HG03442 (cell line): ENCODE data around the gene ATG16L1.
A peak's percentile ranks its signal among the peaks of the same experiment; 100 is the strongest.
"Not testable (repeated sequence)": the region's sequence is repeated elsewhere in the genome, so short reads cannot be mapped to it uniquely, and the experiment has no call there.

Experiments used
- ATAC-seq: cut with Tn5 transposase; IDR thresholded peaks from one replicate; pipeline ENCODE4 v1.9.1; 2021; ENCODE audit warnings: mild to moderate bottlenecking, moderate library complexity; ENCODE audit not compliant: unreplicated experiment

Gene ATG16L1

DNA sequence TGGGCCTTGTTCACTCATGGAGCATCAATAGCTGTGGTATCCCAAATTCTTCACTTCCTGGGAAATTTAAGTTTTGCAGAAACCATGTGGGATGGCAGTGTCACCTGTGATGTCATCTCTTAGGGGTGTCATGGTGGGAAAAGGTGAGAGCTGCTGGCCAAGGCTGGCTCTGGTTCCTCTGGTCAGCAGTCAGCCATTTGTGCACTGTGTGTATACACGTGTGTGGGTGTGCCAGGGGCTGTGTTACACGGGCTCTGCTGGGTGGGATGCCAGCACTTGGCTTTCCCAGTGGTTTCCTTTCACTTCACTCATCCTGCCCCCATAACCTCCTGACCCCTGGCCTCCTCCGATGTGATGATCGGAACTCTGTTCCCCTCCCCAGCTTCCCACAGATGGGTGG is 77.4 kb downstream of the ATG16L1 start:
- ATAC-seq: no peak

DNA sequence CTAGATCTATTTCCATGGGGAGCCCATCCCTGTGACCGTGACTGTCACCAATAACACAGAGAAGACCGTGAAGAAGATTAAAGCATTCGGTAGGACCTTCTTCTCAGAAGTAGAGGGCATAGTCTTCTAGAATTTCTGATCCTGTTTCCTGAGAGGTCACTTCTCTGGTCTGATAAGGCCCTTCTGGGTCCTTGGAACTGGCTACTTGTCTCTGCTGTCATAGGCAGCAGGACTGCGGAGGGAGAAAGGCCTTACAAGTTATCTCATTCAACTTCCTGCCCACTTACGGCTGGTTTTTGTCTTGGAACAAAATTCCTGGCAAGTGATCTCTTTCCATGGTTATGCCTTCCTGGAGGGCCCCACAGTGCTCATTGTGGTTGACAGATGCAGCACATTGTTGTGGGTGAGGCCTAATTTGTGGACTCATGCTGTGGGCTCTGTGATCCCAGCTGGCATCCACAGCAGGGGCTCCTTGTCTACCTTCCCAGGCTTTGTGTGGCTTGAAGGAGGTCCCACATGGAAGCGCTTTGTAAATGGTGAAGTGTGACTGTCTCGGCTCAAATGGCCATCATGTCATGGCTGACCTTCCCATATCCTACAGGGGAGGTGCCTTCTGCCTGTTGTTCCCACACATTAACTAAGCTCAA is 78.1 kb downstream of the ATG16L1 start:
- no peak for ATAC-seq

DNA sequence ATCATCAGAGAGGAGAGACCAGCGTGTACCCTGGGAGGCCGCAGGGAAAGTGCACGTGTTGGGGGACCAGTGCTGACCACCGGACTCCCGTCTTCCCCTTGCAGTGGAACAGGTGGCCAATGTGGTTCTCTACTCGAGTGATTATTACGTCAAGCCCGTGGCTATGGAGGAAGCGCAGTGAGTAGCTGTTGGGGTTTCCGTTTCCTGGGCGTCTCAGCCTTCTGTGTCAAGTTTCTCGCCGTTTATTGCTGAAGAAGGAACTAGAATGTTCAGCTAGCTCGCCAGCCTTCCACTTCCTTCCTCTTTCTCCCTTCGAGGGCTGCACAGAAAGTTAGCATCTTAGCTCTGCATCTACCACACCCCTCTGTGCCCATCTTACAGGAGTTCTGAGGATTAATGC is 80.1 kb downstream of the ATG16L1 start:
- ATAC-seq: peak; percentile 78

DNA sequence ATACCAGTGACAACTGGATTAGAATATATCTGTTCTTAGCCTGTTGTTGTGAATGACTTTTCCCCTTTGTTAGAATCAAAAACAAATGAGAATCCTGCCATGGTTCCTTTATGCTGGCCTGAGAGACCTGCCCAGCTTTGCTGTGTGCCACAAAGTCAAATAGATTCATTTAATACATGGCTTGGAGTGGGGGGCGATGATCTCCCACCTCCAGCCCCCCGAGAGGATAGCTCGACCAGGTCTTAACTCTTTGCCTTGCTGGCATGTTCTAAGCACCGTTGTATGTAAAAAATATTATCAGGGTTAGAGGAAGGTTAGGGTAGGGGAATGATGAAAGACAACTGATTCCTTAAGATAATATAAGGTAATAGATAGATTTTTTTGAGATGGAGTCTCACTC is 80.7 kb downstream of the ATG16L1 start:
- no peak for ATAC-seq

DNA sequence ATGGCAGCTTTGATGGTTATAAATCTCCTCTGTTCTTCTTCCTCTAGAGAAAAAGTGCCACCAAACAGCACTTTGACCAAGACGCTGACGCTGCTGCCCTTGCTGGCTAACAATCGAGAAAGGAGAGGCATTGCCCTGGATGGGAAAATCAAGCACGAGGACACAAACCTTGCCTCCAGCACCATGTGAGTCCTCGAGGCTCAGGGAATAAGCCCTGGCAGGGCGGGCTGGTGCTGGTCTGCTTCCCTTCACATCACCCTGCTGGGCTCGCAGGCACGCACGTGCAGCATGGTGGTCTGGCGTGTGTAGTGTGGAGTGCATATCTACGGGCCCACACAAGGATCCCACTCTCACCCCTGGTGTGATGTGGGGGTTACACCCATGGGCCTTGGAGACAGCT is 83.4 kb downstream of the ATG16L1 start:
- no peak for ATAC-seq

DNA sequence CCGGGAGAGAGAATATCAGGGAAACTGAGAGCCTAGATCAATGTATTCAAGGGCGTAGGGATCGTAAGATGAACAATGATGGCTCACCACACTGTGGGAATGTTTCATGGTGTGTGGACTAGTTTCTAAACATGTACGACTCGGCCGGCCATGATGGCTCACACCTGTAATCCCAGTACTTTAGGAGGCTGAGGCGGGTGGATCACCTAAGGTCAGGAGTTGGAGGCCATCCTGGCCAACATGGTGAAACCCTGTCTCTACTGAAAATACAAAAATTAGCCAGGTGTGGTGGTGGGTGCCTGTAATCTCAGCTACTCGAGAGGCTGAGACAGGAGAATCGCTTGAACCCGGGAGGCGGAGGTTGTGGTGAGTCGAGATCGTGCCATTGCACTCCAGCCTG is 84.6 kb downstream of the ATG16L1 start:
- not testable (repeated sequence) for ATAC-seq

DNA sequence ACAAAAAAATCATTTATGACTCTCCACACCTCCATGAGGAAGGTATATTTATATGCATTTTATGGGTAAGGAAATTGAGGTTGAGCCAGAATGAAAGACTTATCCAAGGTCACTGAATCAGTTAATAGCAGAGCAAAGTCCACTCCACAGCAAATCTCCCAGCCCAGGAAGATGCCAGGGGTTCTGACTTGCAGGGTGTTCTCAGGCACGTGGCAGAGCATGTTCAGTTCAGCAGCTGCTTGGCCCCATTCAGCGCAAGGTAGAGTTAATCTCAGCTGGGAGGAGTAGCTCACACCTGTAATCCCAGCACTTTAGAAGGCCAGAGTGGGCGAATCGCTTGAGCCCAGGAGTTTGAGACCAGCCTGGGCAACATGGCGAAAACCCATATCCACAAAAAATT is 85.1 kb downstream of the ATG16L1 start:
- ATAC-seq: no peak

DNA sequence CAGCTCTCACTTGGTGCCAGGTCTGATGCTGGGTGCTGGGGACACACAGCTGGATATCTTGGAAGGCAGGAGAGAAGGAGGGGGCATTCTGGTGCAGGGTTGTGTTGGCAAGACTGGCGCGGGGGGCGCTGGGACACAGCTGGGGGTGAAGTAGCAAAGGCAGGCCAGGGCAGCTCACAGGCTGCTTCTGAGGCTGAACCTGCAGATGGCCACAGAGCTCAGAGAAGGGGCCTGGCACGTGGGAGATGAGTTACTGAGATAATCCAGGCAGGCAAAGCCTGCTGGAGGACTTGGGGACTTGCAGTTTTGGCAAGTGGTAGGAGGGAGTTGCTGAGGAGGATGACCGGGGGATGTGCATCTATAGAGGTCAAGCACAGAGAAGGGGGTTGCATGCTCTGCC is 86.6 kb downstream of the ATG16L1 start:
- no peak for ATAC-seq

DNA sequence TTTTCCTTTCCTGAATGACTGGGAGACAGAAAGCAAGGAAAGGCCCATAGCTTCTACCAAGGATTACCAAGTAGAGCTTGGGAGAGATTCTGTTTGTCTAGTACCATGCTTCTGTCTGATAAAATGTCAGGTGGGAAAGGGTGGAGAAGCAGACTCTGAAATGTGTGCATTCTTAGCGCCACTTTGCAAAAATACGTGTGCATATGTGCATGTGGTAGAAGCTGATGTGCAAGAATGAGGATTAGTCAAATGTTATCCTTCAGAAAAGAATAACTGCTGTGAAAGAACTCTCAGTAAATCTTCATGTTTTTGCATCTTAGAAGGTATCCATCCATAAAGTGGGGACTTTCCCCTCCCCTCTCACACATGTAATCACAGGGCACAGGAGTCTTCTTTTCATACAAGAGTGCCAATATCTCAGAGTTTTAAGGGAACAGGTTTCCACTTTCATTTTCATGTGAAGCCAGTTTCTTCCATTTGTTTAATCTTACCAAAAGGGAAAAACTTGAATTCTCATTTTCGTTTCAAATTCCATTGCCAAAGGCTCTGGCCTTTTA is 87.4 kb downstream of the ATG16L1 start:
- ATAC-seq: no peak

DNA sequence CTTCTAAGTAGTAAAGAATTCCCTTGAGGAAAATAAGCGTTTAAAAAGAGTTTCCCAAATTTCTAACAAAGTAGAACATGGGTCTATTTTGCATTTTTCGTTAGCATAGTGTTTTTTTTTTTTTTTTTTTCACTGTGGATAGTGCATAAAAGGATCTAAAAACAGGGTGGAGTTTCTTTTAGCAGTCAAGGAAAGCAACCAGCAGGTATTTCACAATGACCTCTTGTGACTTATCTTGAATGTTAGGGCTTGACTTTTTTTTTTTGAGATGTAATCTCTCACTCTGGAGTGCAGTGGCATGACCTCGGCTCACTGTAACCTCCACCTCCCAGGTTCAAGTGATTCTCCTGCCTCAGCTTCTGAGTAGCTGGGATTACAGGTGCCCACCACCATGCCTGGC is 88.0 kb downstream of the ATG16L1 start:
- no peak for ATAC-seq

DNA sequence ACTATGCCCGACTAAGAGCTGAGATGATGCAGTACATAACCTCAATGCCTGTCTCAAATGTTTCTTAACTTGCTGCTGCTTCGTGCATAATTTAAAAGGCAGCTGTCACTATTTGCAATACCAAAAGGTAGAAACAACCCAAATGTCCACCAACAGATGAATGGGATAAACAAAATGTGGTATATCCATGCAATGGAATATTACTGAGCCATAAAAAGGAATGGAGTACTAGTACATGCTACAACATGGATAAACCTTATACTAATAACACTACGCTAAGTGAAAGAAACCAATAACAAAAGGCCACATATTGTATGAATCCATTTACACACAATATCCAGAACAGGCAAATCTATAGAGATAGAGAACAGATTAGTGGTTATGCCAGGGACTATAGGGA is 89.8 kb downstream of the ATG16L1 start:
- ATAC-seq: no peak

DNA sequence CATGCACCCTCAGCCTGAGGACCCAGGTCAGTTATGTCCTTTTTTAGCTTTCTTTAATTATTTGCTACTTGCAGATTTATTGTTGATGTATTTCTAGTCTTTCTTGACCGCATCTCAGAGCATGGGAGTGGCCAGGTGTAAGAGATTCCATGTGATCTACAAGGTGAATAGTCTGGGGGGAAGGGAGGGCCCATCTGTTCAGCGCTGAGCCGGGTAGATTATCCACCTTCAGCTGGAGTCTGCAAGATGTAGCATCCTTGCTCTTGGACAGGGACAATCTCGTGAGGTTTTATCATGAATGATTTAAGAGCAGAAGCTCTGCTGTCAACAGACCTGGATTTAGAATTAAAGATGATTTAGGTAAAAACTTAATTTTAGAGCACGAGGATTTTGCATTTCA is 90.8 kb downstream of the ATG16L1 start:
- no peak for ATAC-seq

DNA sequence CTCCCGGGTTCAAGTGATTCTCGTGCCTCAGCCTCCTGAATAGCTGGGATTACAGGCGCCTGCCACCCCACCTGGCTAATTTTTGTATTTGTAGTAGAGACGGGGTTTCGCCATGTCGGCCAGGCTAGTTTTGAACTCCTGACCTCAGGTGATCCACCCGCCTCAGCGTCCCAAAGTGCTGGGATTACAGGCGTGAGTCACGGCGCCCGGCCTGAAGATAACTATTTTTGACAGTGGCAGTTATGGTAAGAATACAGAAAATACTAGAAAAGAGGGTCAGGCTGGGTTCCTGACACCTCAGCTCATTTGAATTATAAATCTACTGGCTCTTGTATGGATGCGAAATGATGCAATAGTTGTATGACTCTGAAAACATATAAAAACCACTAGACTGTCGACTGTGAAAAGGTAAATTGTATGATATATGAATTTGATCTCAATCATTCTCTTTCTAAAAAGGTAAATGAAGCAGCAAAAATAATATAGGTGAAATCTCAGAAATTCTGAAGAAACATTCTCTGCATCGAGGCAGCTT is 91.8 kb downstream of the ATG16L1 start:
- no peak for ATAC-seq
